ENCODE results near the gene USP22. TPM values are rescaled to one million over a fixed set of nuclear protein-coding genes. Genes with fewer than 3 reads are reported as not detected.

Gene USP22
- total RNA-seq, 6 experiments from 2014 or later, result 215 to 270 (median 241) TPM

- no peak overlapping the region for H3K4me3 Mint-ChIP-seq
- DNase-seq, result no peak
- H3K27ac Mint-ChIP-seq, result peak overlapping the region; percentile 31
- peaks cover 51% of the 10 kb centered on the region for H3K36me3 Mint-ChIP-seq (ENCODE audit: low read depth)
- no peak for TF ChIP-seq CTCF (IDR thresholded peaks at IDR 0.05)
- peaks cover 5% of the 10 kb centered on the region for H3K27me3 Mint-ChIP-seq (ENCODE audit: insufficient read depth)
- H3K4me1 Mint-ChIP-seq (ENCODE audit: low read depth), result no peaks in the 10 kb centered on the region
- H3K9me3 Mint-ChIP-seq, result no peaks in the 10 kb centered on the region
Measured at GRCh38 chr17:21014498-21014897, 28.3 kb downstream of the USP22 start.

GRCh38 chr17:21013983-21014382 is 28.8 kb downstream of the USP22 start:
- peaks cover 47% of the 10 kb centered on the region for H3K36me3 Mint-ChIP-seq (ENCODE audit: low read depth)
- no peaks in the 10 kb centered on the region for H3K4me1 Mint-ChIP-seq (ENCODE audit: low read depth)
- TF ChIP-seq CTCF (IDR thresholded peaks at IDR 0.05), result no peak
- H3K27me3 Mint-ChIP-seq (ENCODE audit: insufficient read depth), result peaks cover 5% of the 10 kb centered on the region
- DNase-seq, result no peak
- peak overlapping the region; percentile 31; the same call in 1 of the 2 replicates for H3K27ac Mint-ChIP-seq
- no peak overlapping the region for H3K4me3 Mint-ChIP-seq
- no peaks in the 10 kb centered on the region for H3K9me3 Mint-ChIP-seq

- no peaks in the 10 kb centered on the region for H3K9me3 Mint-ChIP-seq
- DNase-seq, result no peak
- H3K27me3 Mint-ChIP-seq (ENCODE audit: insufficient read depth), result peaks cover 5% of the 10 kb centered on the region
- no peak overlapping the region for H3K27ac Mint-ChIP-seq
- H3K36me3 Mint-ChIP-seq (ENCODE audit: low read depth), result peaks cover 42% of the 10 kb centered on the region
- no peak for TF ChIP-seq CTCF (IDR thresholded peaks at IDR 0.05)
- no peaks in the 10 kb centered on the region for H3K4me1 Mint-ChIP-seq (ENCODE audit: low read depth)
- no peak overlapping the region for H3K4me3 Mint-ChIP-seq
Measured at GRCh38 chr17:21012736-21013135, 30.1 kb downstream of the USP22 start.

- Mint-ChIP-seq H3K36me3 (ENCODE audit: low read depth) (peaks cover 46% of the 10 kb centered on the region), H3K27ac (no peak overlapping the region), H3K4me1 (ENCODE audit: low read depth) (no peaks in the 10 kb centered on the region; the same call in 1 of the 2 replicates), H3K27me3 (ENCODE audit: insufficient read depth) (peaks cover 5% of the 10 kb centered on the region), H3K4me3 (no peak overlapping the region), H3K9me3 (no peaks in the 10 kb centered on the region)
- no peak for DNase-seq
- TF ChIP-seq CTCF (IDR thresholded peaks at IDR 0.05), result no peak
Measured at GRCh38 chr17:21010705-21011596, 31.9 kb downstream of the USP22 start.

GRCh38 chr17:21008992-21009671 is 33.7 kb downstream of the USP22 start:
- no peak overlapping the region for H3K4me3 Mint-ChIP-seq
- no peak for TF ChIP-seq CTCF (IDR thresholded peaks at IDR 0.05)
- H3K9me3 Mint-ChIP-seq, result no peaks in the 10 kb centered on the region
- peaks cover 45% of the 10 kb centered on the region for H3K36me3 Mint-ChIP-seq (ENCODE audit: low read depth)
- no peak overlapping the region for H3K27ac Mint-ChIP-seq
- H3K4me1 Mint-ChIP-seq (ENCODE audit: low read depth), result no peaks in the 10 kb centered on the region; the same call in 1 of the 2 replicates
- peaks cover 5% of the 10 kb centered on the region for H3K27me3 Mint-ChIP-seq (ENCODE audit: insufficient read depth)
- DNase-seq, result no peak
